ENCODE measurements around the gene LIFR. TPM values are rescaled to one million over a fixed set of nuclear protein-coding genes. Genes with fewer than 3 reads are reported as not detected.

Gene LIFR
- polyA plus RNA-seq, 2 of the 4 experiments (the other 2 are of a cell fraction) = 3.8 to 7.9 TPM

DNA sequence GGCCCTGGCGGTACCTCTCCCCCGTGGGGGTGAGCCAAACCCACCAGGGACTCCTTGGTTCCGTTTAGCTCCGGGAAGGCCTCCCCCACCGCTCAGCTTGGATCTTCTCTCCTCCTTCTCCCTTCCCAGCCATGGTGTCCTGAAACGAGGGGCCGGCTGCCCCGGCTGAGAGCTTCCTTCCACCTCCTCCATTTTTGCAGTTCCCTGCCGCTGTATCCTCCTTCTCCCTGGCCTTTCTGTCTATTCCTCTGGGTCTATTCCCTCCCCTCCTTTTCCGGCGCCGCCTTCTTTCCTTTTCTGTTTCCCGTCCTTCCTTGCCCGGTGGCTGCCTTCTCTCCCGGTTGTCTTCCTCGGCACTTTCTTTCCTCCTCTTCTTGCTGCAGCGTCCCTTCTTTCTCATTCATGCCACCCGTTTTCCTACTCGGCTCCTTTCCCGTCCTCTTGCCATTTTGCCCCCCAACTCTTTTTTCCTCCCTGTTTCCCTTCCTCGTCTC, 110.4 kb downstream of the LIFR start:
- ATAC-seq = no peak
- no peak for FAIRE-seq
- no peaks in the 10 kb centered on the region for H3K9me3 ChIP-seq
- H3K27ac ChIP-seq = peak overlapping the region in 1 of 2 experiments; percentile 35; a peak in 1 of 6 replicates
- TF ChIP-seq KDM5A (IDR thresholded peaks at IDR 0.05) (no peak), ZFP36 (IDR thresholded peaks at IDR 0.05; ENCODE audit: borderline replicate concordance, partially characterized antibody) (no peak), MAZ (IDR thresholded peaks at IDR 0.05; ENCODE audit: borderline replicate concordance, low read depth, low read length) (no peak), KDM1A (IDR thresholded peaks at IDR 0.05; ENCODE audit: low read depth) (no peak), E2F6 (IDR thresholded peaks at IDR 0.05; ENCODE audit: borderline replicate concordance, low read depth) (no peak), ESRRA (IDR thresholded peaks at IDR 0.05; ENCODE audit: borderline replicate concordance, low read length) (no peak), BHLHE40 (IDR thresholded peaks at IDR 0.05; ENCODE audit: low read depth, low read length) (no peak), NR3C1 (IDR thresholded peaks at IDR 0.05) (no peak), HOXB13 (CRISPR knock-in tag; IDR thresholded peaks at IDR 0.05; ENCODE audit: low read depth) (no peak), RFX5 (IDR thresholded peaks at IDR 0.05) (no peak), RARB (CRISPR knock-in tag; IDR thresholded peaks at IDR 0.05) (no peak), TP53 (CRISPR knock-in tag; IDR thresholded peaks at IDR 0.05) (no peak), CEBPB (IDR thresholded peaks at IDR 0.05) (no peak), HMGXB4 (CRISPR knock-in tag; IDR thresholded peaks at IDR 0.05; ENCODE audit: borderline replicate concordance) (no peak), TFCP2L1 (CRISPR knock-in tag; IDR thresholded peaks at IDR 0.05) (no peak)
- TF ChIP-seq, protein P1, sequence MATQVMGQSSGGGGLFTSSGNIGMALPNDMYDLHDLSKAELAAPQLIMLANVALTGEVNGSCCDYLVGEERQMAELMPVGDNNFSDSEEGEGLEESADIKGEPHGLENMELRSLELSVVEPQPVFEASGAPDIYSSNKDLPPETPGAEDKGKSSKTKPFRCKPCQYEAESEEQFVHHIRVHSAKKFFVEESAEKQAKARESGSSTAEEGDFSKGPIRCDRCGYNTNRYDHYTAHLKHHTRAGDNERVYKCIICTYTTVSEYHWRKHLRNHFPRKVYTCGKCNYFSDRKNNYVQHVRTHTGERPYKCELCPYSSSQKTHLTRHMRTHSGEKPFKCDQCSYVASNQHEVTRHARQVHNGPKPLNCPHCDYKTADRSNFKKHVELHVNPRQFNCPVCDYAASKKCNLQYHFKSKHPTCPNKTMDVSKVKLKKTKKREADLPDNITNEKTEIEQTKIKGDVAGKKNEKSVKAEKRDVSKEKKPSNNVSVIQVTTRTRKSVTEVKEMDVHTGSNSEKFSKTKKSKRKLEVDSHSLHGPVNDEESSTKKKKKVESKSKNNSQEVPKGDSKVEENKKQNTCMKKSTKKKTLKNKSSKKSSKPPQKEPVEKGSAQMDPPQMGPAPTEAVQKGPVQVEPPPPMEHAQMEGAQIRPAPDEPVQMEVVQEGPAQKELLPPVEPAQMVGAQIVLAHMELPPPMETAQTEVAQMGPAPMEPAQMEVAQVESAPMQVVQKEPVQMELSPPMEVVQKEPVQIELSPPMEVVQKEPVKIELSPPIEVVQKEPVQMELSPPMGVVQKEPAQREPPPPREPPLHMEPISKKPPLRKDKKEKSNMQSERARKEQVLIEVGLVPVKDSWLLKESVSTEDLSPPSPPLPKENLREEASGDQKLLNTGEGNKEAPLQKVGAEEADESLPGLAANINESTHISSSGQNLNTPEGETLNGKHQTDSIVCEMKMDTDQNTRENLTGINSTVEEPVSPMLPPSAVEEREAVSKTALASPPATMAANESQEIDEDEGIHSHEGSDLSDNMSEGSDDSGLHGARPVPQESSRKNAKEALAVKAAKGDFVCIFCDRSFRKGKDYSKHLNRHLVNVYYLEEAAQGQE (IDR thresholded peaks at IDR 0.05) = no peak
- peaks cover 3% of the 10 kb centered on the region; the same call in 1 of the 3 replicates for H3K4me1 ChIP-seq
- ChIA-PET POLR2A (no interaction called here), CTCF (interaction anchor here (1.3 to 7.1 kb wide), 3 partner anchors 18 to 365 kb away, joined by 3 to 242 read pairs (median 6); no protein-coding TSS in a partner anchor)
- DNase-seq (ENCODE audit: low read depth in 1 of 2, low spot score in 1 of 2) = no peak
- WGBS (ENCODE audit: missing lambda C conversion rate) = 91% methylated on average over 20 of the region's 21 CpGs
- H3K4me2 ChIP-seq = no peak overlapping the region
- H3K4me3 ChIP-seq = no peak overlapping the region

- Histone ChIP-seq H3K4me1 (peaks cover 3% of the 10 kb centered on the region; the same call in 1 of the 3 replicates), H3K9me3 (no peaks in the 10 kb centered on the region), H3K4me3 (no peak overlapping the region), H3K4me2 (no peak overlapping the region), H3K27ac (peak overlapping the region in 1 of 2 experiments; percentile 35; a peak in 1 of 6 replicates)
- ATAC-seq = no peak
- ChIA-PET POLR2A (no interaction called here), CTCF (interaction anchor here (0.7 to 7.1 kb wide), 4 partner anchors 18 to 365 kb away, joined by 3 to 242 read pairs (median 4); no protein-coding TSS in a partner anchor)
- WGBS (ENCODE audit: missing lambda C conversion rate) = 87% methylated on average over 21 of the region's 24 CpGs
- no peak for DNase-seq (ENCODE audit: low read depth in 1 of 2, low spot score in 1 of 2)
- TF ChIP-seq NPAS2 (CRISPR knock-in tag; IDR thresholded peaks at IDR 0.05; ENCODE audit: borderline replicate concordance) (no peak), KDM5A (IDR thresholded peaks at IDR 0.05) (no peak)
- FAIRE-seq = no peak
These were observed 110.9 kb downstream of the LIFR start for GRCh38 chr5:38445374-38446028.

Measured in A549 (cell line).